ENCODE results near the gene MRPL10. TPM values are rescaled to one million over a fixed set of nuclear protein-coding genes. Genes with fewer than 3 reads are reported as not detected.

Gene MRPL10
- total RNA-seq, 6 experiments from 2014 or later = 39.4 to 48.0 (median 43.7) TPM

DNA sequence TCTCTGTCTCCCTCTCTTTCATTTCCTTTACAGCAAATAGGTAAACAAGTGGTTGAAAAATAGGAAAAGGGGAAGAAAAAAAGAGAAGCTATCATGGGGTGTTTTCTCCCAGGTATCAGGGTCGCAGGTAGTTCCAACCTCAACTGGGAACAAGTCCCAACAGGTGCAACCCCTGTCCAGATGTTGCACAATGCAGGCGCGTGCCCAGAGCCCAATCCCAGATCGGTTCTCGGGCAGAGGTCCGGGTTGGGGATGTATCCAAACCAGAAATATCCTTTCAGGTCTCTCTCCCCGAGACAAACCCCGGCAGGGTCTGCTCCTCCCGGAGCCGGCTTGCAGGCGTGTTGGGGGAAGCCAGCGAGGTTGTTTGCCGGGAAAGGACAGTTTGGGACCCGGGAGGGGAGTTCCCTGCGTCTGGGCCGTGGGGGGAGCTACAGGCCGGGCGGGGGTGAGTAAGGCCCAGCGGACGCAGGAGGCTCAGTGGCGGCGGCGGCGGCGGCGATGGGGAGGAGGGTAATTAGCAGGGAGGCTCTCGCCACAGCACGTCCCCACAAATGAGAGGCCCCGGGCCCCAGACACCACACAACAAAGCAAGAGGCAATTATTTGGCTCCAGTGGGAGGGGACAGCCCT, 40.8 kb upstream of the MRPL10 start:
- Mint-ChIP-seq H3K27ac (no peak overlapping the region), H3K4me3 (no peak overlapping the region), H3K36me3 (ENCODE audit: low read depth) (no peaks in the 10 kb centered on the region), H3K9me3 (no peaks in the 10 kb centered on the region), H3K4me1 (ENCODE audit: low read depth) (peaks cover 37% of the 10 kb centered on the region), H3K27me3 (ENCODE audit: insufficient read depth) (peaks cover 22% of the 10 kb centered on the region)
- TF ChIP-seq, protein P1, sequence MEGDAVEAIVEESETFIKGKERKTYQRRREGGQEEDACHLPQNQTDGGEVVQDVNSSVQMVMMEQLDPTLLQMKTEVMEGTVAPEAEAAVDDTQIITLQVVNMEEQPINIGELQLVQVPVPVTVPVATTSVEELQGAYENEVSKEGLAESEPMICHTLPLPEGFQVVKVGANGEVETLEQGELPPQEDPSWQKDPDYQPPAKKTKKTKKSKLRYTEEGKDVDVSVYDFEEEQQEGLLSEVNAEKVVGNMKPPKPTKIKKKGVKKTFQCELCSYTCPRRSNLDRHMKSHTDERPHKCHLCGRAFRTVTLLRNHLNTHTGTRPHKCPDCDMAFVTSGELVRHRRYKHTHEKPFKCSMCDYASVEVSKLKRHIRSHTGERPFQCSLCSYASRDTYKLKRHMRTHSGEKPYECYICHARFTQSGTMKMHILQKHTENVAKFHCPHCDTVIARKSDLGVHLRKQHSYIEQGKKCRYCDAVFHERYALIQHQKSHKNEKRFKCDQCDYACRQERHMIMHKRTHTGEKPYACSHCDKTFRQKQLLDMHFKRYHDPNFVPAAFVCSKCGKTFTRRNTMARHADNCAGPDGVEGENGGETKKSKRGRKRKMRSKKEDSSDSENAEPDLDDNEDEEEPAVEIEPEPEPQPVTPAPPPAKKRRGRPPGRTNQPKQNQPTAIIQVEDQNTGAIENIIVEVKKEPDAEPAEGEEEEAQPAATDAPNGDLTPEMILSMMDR (IDR thresholded peaks at IDR 0.05) = no peak
- no peak for DNase-seq

DNA sequence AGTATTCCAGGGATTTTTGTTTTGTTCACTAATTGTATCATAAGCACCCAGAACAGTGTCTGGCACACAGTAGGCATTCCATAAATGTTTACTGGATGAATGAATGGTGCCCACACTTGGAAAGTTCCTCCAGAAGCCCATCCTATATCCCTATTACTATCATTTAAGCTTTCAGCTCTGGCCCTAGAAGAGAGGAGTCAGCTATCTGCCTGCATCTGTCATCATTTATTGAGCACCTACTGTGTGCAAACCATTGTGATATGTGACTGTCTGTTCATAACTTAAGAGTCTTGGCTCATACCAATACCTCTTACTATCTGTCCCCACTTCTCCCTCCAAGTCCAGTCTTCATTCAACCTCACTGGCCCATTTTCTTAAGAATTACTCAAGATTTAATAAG, 39.7 kb upstream of the MRPL10 start:
- no peaks in the 10 kb centered on the region for H3K9me3 Mint-ChIP-seq
- TF ChIP-seq, protein P1 (IDR thresholded peaks at IDR 0.05) = no peak
- peaks cover 37% of the 10 kb centered on the region for H3K4me1 Mint-ChIP-seq (ENCODE audit: low read depth)
- H3K4me3 Mint-ChIP-seq = no peak overlapping the region
- no peak for DNase-seq
- H3K36me3 Mint-ChIP-seq (ENCODE audit: low read depth) = no peaks in the 10 kb centered on the region
- H3K27ac Mint-ChIP-seq = no peak overlapping the region
- H3K27me3 Mint-ChIP-seq (ENCODE audit: insufficient read depth) = peaks cover 22% of the 10 kb centered on the region

DNA sequence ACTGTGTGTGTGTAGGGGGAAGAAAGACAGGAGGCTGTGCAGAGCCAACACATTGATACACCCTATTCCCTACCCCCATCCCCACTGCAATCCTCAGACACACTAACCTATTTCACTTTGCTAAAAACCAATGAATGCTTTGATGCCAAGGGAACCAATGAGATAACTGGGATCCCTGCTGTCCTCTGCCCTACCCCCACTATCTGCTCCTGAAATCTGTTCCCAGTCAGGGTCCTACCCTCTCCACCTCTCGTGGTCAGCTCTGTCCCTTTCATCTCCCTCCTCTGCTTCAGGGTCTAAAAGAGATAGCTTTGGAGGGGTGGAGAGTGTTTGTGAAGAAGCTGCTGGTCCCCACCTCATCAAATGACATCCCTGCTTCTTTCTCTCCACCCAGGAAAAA, 38.7 kb upstream of the MRPL10 start:
- H3K27me3 Mint-ChIP-seq (ENCODE audit: insufficient read depth) = peaks cover 22% of the 10 kb centered on the region
- H3K27ac Mint-ChIP-seq = no peak overlapping the region
- H3K9me3 Mint-ChIP-seq = no peaks in the 10 kb centered on the region
- H3K4me3 Mint-ChIP-seq = no peak overlapping the region
- no peak for DNase-seq
- TF ChIP-seq, protein P1 (IDR thresholded peaks at IDR 0.05) = no peak
- H3K4me1 Mint-ChIP-seq (ENCODE audit: low read depth) = peaks cover 36% of the 10 kb centered on the region
- H3K36me3 Mint-ChIP-seq (ENCODE audit: low read depth) = no peaks in the 10 kb centered on the region

DNA sequence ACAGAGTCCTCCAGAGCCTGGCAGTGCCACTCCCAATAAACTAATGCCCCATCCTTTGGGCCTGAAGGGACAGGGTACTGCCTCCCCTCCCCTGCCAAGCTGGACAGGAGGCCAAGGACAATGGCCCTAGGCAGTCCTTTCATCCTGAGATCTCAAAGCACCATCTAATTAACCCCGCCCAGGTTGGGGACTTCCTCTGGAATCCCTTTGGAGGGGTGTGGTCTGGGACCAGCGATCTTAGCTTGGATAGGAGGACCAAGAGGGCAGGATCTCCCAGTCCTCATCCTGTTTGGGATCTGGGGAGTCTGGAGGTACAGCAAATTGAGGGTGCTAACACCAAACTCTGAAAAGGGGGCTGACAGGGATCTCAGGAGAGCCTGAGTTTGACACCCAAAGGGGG, 37.8 kb upstream of the MRPL10 start:
- no peak overlapping the region for H3K4me3 Mint-ChIP-seq

DNA sequence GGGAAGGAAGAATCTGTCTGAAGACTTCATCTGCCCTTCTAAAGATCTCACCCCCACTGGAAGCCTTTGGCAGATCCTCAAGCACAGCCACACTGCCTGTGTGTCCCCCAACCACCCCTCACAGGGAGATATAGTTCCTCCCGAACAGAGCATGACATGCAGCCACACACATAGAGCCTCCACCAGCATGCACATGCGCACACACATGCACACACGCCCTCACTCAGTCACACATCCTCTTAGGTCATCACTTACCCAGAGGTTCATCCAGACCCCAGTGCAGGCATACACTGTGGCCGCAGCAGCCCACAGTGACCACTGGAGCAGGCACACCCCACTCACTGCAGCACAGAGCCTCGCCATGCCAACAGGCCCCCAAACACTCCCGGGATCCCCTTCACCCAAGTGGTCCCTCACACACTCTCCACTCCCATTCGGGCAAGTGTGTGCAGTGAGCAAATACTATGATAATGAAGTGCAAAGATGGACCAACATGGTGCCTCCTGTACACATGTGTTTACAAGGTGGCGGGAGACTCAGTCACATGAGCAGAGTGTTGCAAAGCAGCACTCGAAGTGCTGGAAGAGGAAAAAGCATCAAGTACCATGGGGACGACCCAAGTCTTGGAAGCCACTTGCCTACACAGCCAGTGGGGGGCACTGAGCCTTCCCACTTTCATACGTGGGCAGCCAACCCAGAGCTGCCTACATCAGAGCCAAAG, 36.6 kb upstream of the MRPL10 start:
- Mint-ChIP-seq H3K36me3 (ENCODE audit: low read depth) (peaks cover 5% of the 10 kb centered on the region), H3K27ac (no peak overlapping the region), H3K4me3 (no peak overlapping the region), H3K9me3 (peaks cover 12% of the 10 kb centered on the region), H3K4me1 (ENCODE audit: low read depth) (peaks cover 39% of the 10 kb centered on the region), H3K27me3 (ENCODE audit: insufficient read depth) (peaks cover 20% of the 10 kb centered on the region)
- no peak for DNase-seq
- TF ChIP-seq, protein P1 (IDR thresholded peaks at IDR 0.05) = no peak

More for the DNA sequence above, 37.8 kb upstream of the MRPL10 start:
- peaks cover 20% of the 10 kb centered on the region for H3K27me3 Mint-ChIP-seq (ENCODE audit: insufficient read depth)
- H3K27ac Mint-ChIP-seq = no peak overlapping the region
- peaks cover 38% of the 10 kb centered on the region for H3K4me1 Mint-ChIP-seq (ENCODE audit: low read depth)
- no peaks in the 10 kb centered on the region for H3K36me3 Mint-ChIP-seq (ENCODE audit: low read depth)
- TF ChIP-seq, protein P1 (IDR thresholded peaks at IDR 0.05) = no peak
- DNase-seq = no peak
- peaks cover 4% of the 10 kb centered on the region for H3K9me3 Mint-ChIP-seq
